ENCODE results near the gene ZNF280B.

DNA sequence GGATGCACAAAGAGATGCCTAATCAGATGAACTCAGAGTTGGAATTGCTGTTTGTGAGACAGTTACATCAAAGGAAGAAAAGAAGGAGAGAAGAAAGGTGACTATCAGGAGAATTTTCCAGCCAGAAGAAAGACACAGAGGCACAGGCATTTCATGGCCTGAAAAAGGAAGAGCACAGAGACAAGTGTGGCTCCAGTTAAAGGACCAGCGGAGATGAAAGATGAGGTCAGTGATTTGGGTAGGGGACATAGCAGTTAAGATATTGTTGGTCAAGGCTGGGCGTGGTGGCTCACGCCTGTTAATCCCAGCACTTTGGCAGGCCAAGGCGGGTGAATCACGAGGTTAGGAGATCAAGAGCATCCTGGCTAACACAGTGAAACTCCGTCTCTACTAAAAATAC, 15.0 kb upstream of the ZNF280B start:
- TF ChIP-seq CTCF (IDR thresholded peaks at IDR 0.05 in 8 of 11, conservative IDR thresholded peaks at IDR 0.05 in 3 of 11) (no peak), POLR2A (IDR thresholded peaks at IDR 0.05) (no peak)

Data from spleen (tissue), 7 donors.